ENCODE measurements around the gene DNAJC8. TPM values are rescaled to one million over a fixed set of nuclear protein-coding genes. Genes with fewer than 3 reads are reported as not detected.

DNAJC8 gene
- total RNA-seq, 1 experiment from 2014 or later = 60.0 TPM

DNA sequence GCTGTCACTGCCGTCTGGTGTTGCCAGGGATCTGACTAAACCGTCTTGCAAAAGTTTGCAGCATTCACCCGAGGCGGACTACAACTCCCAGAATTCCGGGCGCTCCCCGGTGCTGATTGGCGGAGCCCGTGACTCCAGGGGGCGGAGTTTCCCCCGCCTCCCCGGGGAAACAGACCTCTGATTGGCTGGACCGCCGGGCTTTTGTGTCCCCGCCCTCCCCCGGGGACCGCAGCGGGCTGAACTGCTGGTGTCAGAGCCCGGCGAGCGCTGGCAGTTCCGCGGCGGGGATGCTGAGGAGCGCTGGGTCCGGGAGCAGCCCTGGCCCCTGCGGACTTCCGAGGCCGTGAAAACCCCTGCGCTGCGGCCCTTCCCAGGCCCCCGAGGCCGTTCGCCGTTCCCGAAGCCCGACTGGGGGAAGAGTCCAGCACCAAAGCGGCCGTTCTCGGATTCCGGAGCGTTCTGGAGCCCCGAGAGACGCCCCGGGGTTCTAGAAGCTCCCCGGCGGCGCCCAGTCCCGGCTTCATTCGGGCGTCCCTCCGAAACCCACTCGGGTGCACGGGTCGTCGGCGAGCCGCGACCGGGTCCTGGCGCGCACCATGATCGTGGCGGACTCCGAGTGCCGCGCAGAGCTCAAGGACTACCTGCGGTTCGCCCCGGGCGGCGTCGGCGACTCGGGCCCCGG, 26.6 kb upstream of the DNAJC8 start, which contains the start of gene SESN2:
Gene SESN2 (plus strand): TSS at position 267 of the 682 bp plus-strand sequence. CDS start 330 bp downstream, at position 597.
- Mint-ChIP-seq H3K27ac (ENCODE audit: low read depth, unreplicated experiment) (peak within 1 kb of the TSS; percentile 98), H3K27me3 (ENCODE audit: insufficient read depth, unreplicated experiment) (no peaks in the 10 kb centered on the region), H3K4me1 (ENCODE audit: insufficient read depth, unreplicated experiment) (peaks cover 22% of the 10 kb centered on the region), H3K9me3 (ENCODE audit: unreplicated experiment) (no peaks in the 10 kb centered on the region), H3K4me3 (ENCODE audit: unreplicated experiment) (peak within 1 kb of the TSS; percentile 86), H3K36me3 (ENCODE audit: insufficient read depth, unreplicated experiment) (peaks cover 13% of the 10 kb centered on the region)
- CTCF ChIA-PET = interaction anchor here (0.6 to 5.4 kb wide), 5 partner anchors 10 to 477 kb away, joined by 3 to 46 read pairs (median 3); partner anchors contain the start of gene YTHDF2
- peak; percentile 99 for DNase-seq (ENCODE audit: unreplicated experiment)
- POLR2A ChIA-PET = interaction anchor here (0.6 to 9.7 kb wide), 29 partner anchors 13 to 618 kb away, joined by 3 to 362 read pairs (median 5); partner anchors contain the start of genes ATP5IF1, GMEB1, MED18 and PHACTR4
- TF ChIP-seq, protein P1, sequence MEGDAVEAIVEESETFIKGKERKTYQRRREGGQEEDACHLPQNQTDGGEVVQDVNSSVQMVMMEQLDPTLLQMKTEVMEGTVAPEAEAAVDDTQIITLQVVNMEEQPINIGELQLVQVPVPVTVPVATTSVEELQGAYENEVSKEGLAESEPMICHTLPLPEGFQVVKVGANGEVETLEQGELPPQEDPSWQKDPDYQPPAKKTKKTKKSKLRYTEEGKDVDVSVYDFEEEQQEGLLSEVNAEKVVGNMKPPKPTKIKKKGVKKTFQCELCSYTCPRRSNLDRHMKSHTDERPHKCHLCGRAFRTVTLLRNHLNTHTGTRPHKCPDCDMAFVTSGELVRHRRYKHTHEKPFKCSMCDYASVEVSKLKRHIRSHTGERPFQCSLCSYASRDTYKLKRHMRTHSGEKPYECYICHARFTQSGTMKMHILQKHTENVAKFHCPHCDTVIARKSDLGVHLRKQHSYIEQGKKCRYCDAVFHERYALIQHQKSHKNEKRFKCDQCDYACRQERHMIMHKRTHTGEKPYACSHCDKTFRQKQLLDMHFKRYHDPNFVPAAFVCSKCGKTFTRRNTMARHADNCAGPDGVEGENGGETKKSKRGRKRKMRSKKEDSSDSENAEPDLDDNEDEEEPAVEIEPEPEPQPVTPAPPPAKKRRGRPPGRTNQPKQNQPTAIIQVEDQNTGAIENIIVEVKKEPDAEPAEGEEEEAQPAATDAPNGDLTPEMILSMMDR (IDR thresholded peaks at IDR 0.05; ENCODE audit: unreplicated experiment) = no peak
- intact Hi-C loops (cut with micrococcal nuclease) = loop anchor here (1.0 kb wide), 1 partner anchor 10 kb away; no protein-coding TSS in a partner anchor
- BruUV-seq (replicated peaks) = TSS peak; percentile 51

DNA sequence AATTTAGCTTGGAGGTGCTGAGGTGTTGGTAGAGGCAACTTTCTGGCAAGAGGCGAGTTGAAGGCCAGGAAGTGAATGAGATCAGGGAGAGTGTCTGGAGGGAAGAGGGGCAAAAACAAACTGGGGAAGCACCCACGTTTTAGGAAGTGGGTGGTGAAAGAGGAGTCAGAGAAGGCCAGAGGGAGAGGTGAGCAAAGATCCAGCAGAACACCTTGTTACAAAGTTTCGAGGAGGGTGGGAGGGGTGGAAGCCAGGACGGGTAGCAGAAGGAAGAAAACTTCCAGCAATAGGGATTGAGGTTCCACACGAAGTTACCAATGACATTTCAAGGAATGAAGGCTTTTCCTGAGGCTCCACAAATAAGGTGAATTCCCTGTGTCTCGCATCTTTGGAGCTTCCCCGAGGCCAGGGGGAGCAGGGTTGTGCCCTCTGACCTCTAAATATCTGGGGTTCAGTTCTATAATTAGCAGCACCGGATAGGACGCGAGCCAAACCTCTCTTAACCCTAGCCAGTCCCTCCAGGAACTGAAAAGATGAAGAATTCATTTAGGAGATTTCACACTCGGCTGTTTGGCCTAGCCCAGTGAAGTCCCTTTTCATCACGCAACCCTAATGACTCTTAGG, 25.9 kb upstream of the DNAJC8 start:
- ChIA-PET POLR2A (interaction anchor here (0.6 to 9.7 kb wide), 27 partner anchors 12 to 716 kb away, joined by 3 to 362 read pairs (median 5); partner anchors contain the start of genes ATP5IF1, DNAJC8, GMEB1 and MED18), CTCF (interaction anchor here (0.6 to 5.4 kb wide), 7 partner anchors 10 to 123 kb away, joined by 3 to 46 read pairs (median 3); partner anchors contain the start of gene MED18)
- BruUV-seq (replicated peaks) = TSS peak; percentile 81
- Mint-ChIP-seq H3K4me1 (ENCODE audit: insufficient read depth, unreplicated experiment) (peaks cover 22% of the 10 kb centered on the region), H3K4me3 (ENCODE audit: unreplicated experiment) (peak overlapping the region; percentile 86), H3K27ac (ENCODE audit: low read depth, unreplicated experiment) (peak overlapping the region; percentile 98), H3K36me3 (ENCODE audit: insufficient read depth, unreplicated experiment) (peaks cover 13% of the 10 kb centered on the region), H3K9me3 (ENCODE audit: unreplicated experiment) (no peaks in the 10 kb centered on the region), H3K27me3 (ENCODE audit: insufficient read depth, unreplicated experiment) (no peaks in the 10 kb centered on the region)
- no peak for DNase-seq (ENCODE audit: unreplicated experiment)
- intact Hi-C loops (cut with micrococcal nuclease) = loop anchor here (1.0 kb wide), 1 partner anchor 9 kb away; no protein-coding TSS in a partner anchor
- TF ChIP-seq, protein P1 (IDR thresholded peaks at IDR 0.05; ENCODE audit: unreplicated experiment) = no peak

DNA sequence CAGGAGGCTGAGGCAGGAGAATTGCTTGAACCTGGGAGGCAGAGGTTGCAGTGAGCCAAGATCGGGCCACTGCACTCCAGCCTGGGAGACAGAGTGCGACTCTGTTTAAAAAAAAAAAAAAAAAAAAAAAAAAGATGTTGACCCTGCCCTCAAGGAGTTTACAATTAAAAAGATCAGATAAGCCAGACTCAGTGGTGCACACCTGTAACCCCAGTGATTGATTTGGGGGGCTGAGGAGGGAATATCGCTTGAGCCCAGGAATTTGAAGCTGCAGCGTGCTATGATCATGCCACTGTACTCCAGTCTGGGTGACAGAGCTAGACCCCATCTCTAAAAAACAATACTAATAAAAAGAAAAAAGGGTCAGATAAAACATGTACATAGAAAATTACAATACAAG, 24.9 kb upstream of the DNAJC8 start:
- Mint-ChIP-seq H3K27ac (ENCODE audit: low read depth, unreplicated experiment) (peak overlapping the region; percentile 98), H3K36me3 (ENCODE audit: insufficient read depth, unreplicated experiment) (peaks cover 8% of the 10 kb centered on the region), H3K4me3 (ENCODE audit: unreplicated experiment) (peak overlapping the region; percentile 86), H3K4me1 (ENCODE audit: insufficient read depth, unreplicated experiment) (peaks cover 17% of the 10 kb centered on the region), H3K9me3 (ENCODE audit: unreplicated experiment) (no peaks in the 10 kb centered on the region), H3K27me3 (ENCODE audit: insufficient read depth, unreplicated experiment) (no peaks in the 10 kb centered on the region)
- TF ChIP-seq, protein P1 (IDR thresholded peaks at IDR 0.05; ENCODE audit: unreplicated experiment) = no peak
- ChIA-PET POLR2A (interaction anchor here (0.5 to 9.7 kb wide), 12 partner anchors 11 to 1979 kb away, joined by 3 to 362 read pairs (median 6); partner anchors contain the start of genes ATP5IF1, GMEB1 and MED18), CTCF (interaction anchor here (1.2 to 5.4 kb wide), 2 partner anchors 9 to 102 kb away, joined by 5 to 46 read pairs; no protein-coding TSS in a partner anchor)
- intact Hi-C loops (cut with micrococcal nuclease) = no loop called here
- no TSS peak for BruUV-seq (replicated peaks)
- DNase-seq (ENCODE audit: unreplicated experiment) = no peak

Data from MCF 10A (cell line).